Measurements from ENCODE around the gene OR2L5. TPM values are rescaled to one million over a fixed set of nuclear protein-coding genes. Genes with fewer than 3 reads are reported as not detected.

OR2L5 gene
- total RNA-seq (2021): not detected in 2 replicates
- long read RNA-seq: 0 reads

GRCh38 chr1:248013229-248013710 lies at the start of gene OR2L5:
Gene OR2L5 (plus strand): TSS chr1:248013660. CDS start chr1:248021948, 8,288 bp downstream.
- Histone ChIP-seq H4K91ac (ENCODE audit: insufficient read length, low read depth, low read length) (no peak within 1 kb of the TSS), H4K20me1 (ENCODE audit: control insufficient read depth, insufficient read depth, insufficient read length) (no peaks in the 10 kb centered on the region), H2BK20ac (ENCODE audit: low read depth, low read length, poor library complexity, severe bottlenecking) (no peak within 1 kb of the TSS), H2AK5ac (ENCODE audit: insufficient read length, low read length) (no peak within 1 kb of the TSS), H4K5ac (ENCODE audit: insufficient read length, low read depth, low read length) (no peak within 1 kb of the TSS), H3K14ac (ENCODE audit: insufficient read depth, low read length) (no peak within 1 kb of the TSS), H3K4ac (ENCODE audit: low read depth, low read length) (no peak within 1 kb of the TSS), H3T11ph (ENCODE audit: low read length) (no peak within 1 kb of the TSS), H3K9ac (ENCODE audit: extremely low read depth, insufficient read length, low read length) (no peak within 1 kb of the TSS), H3K23ac (ENCODE audit: insufficient read length, low read depth, low read length) (no peak within 1 kb of the TSS), H3K56ac (ENCODE audit: insufficient read length, low read depth, low read length) (no peak within 1 kb of the TSS), H2AFZ (ENCODE audit: low read length) (no peak within 1 kb of the TSS), H4K8ac (replicated peaks; ENCODE audit: insufficient read length, low read depth, low read length) (no peak within 1 kb of the TSS), H2BK15ac (ENCODE audit: low read depth, low read length) (no peak within 1 kb of the TSS), H3K79me2 (ENCODE audit: insufficient read depth, low read length) (no peaks in the 10 kb centered on the region), H3K4me1 (ENCODE audit: insufficient read depth, low read length) (no peaks in the 10 kb centered on the region), H2BK5ac (ENCODE audit: insufficient read length, low read length) (no peak within 1 kb of the TSS), H3K79me1 (ENCODE audit: insufficient read depth, low read depth, low read length, poor library complexity, severe bottlenecking) (no peaks in the 10 kb centered on the region), H3K27me3 (ENCODE audit: insufficient read depth, low read length) (no peaks in the 10 kb centered on the region), H2BK12ac (ENCODE audit: insufficient read length, low read depth, low read length) (no peak within 1 kb of the TSS), H3K23me2 (ENCODE audit: insufficient read length, low read depth, low read length, poor library complexity, severe bottlenecking) (no peaks in the 10 kb centered on the region), H3K9me3 (ENCODE audit: control insufficient read depth, low read depth, low read length) (peaks cover 45% of the 10 kb centered on the region), H3K27ac (ENCODE audit: insufficient read length, low read depth, low read length) (no peak within 1 kb of the TSS), H3K4me2 (ENCODE audit: insufficient read depth, insufficient read length, low read length) (no peak within 1 kb of the TSS), H2BK120ac (ENCODE audit: low read depth, low read length, poor library complexity, severe bottlenecking) (no peak within 1 kb of the TSS), H3K18ac (ENCODE audit: insufficient read length, low read depth, low read length) (no peak within 1 kb of the TSS)
- no peak for DNase-seq
- H3K27me3 Mint-ChIP-seq (ENCODE audit: low read depth): no peaks in the 10 kb centered on the region; the same call in 1 of the 2 replicates
- H3K27ac Mint-ChIP-seq: no peak within 1 kb of the TSS
- peaks cover 80 to 83% of the 10 kb centered on the region in 2 experiments for H3K9me3 Mint-ChIP-seq
- whole genome bisulfite sequencing (ENCODE audit: extremely low coverage, insufficient read length, low lambda C conversion rate): no CpG with 5 or more reads among the region's 2 CpGs
- no peaks in the 10 kb centered on the region for H3K4me1 Mint-ChIP-seq
- H3K36me3 Mint-ChIP-seq (ENCODE audit: insufficient read depth in 1 of 3, low read depth in 3 of 3): peaks cover 0 to 22% (median 5%) of the 10 kb centered on the region in 3 experiments; a peak in 6 of 7 replicates
- no peak within 1 kb of the TSS for H3K4me3 Mint-ChIP-seq
- TF ChIP-seq, protein P1, sequence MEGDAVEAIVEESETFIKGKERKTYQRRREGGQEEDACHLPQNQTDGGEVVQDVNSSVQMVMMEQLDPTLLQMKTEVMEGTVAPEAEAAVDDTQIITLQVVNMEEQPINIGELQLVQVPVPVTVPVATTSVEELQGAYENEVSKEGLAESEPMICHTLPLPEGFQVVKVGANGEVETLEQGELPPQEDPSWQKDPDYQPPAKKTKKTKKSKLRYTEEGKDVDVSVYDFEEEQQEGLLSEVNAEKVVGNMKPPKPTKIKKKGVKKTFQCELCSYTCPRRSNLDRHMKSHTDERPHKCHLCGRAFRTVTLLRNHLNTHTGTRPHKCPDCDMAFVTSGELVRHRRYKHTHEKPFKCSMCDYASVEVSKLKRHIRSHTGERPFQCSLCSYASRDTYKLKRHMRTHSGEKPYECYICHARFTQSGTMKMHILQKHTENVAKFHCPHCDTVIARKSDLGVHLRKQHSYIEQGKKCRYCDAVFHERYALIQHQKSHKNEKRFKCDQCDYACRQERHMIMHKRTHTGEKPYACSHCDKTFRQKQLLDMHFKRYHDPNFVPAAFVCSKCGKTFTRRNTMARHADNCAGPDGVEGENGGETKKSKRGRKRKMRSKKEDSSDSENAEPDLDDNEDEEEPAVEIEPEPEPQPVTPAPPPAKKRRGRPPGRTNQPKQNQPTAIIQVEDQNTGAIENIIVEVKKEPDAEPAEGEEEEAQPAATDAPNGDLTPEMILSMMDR (conservative IDR thresholded peaks at IDR 0.05): no peak

Measured in H9 (cell line).